Measurements from ENCODE around the gene AXIN1.

- TF ChIP-seq, protein P1, sequence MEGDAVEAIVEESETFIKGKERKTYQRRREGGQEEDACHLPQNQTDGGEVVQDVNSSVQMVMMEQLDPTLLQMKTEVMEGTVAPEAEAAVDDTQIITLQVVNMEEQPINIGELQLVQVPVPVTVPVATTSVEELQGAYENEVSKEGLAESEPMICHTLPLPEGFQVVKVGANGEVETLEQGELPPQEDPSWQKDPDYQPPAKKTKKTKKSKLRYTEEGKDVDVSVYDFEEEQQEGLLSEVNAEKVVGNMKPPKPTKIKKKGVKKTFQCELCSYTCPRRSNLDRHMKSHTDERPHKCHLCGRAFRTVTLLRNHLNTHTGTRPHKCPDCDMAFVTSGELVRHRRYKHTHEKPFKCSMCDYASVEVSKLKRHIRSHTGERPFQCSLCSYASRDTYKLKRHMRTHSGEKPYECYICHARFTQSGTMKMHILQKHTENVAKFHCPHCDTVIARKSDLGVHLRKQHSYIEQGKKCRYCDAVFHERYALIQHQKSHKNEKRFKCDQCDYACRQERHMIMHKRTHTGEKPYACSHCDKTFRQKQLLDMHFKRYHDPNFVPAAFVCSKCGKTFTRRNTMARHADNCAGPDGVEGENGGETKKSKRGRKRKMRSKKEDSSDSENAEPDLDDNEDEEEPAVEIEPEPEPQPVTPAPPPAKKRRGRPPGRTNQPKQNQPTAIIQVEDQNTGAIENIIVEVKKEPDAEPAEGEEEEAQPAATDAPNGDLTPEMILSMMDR (conservative IDR thresholded peaks at IDR 0.05; ENCODE audit: low read depth, low read length): no peak
- TF ChIP-seq EZH2 (IDR thresholded peaks at IDR 0.05; ENCODE audit: borderline replicate concordance, low read depth, low read length, poor library complexity, severe bottlenecking): no peak
These were observed 36.8 kb upstream of the AXIN1 start for GRCh38 chr16:389352-389751.
